ENCODE measurements around the gene CD207.

- TF ChIP-seq CTCF (IDR thresholded peaks at IDR 0.05) (peak in 4 of 7 experiments; percentile 21 to 37 (median 31)), EP300 (IDR thresholded peaks at IDR 0.05) (no peak), POLR2A (IDR thresholded peaks at IDR 0.05) (no peak), POLR2AphosphoS5 (IDR thresholded peaks at IDR 0.05) (no peak)
These were observed 46.1 kb downstream of the CD207 start for GRCh38 chr2:70789304-70790135.
